Measurements from ENCODE around the gene ZFPM1.

- TF ChIP-seq, protein P1, sequence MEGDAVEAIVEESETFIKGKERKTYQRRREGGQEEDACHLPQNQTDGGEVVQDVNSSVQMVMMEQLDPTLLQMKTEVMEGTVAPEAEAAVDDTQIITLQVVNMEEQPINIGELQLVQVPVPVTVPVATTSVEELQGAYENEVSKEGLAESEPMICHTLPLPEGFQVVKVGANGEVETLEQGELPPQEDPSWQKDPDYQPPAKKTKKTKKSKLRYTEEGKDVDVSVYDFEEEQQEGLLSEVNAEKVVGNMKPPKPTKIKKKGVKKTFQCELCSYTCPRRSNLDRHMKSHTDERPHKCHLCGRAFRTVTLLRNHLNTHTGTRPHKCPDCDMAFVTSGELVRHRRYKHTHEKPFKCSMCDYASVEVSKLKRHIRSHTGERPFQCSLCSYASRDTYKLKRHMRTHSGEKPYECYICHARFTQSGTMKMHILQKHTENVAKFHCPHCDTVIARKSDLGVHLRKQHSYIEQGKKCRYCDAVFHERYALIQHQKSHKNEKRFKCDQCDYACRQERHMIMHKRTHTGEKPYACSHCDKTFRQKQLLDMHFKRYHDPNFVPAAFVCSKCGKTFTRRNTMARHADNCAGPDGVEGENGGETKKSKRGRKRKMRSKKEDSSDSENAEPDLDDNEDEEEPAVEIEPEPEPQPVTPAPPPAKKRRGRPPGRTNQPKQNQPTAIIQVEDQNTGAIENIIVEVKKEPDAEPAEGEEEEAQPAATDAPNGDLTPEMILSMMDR (conservative IDR thresholded peaks at IDR 0.05), result no peak
- no peak for TF ChIP-seq ZFX (IDR thresholded peaks at IDR 0.05)
These were observed 40.8 kb downstream of the ZFPM1 start for GRCh38 chr16:88493879-88494278.
